Hepatocyte (in vitro differentiated cells): Measurements from ENCODE around the gene DERL3. TPM values are rescaled to one million over a fixed set of nuclear protein-coding genes. Genes with fewer than 3 reads are reported as not detected.

ENCODE experiments used
- DNase-seq: peaks from one replicate; pipeline ENCODE4 v3.0.0-alpha.2; 2016; ENCODE audit warnings: low spot score
- H2AFZ ChIP-seq: fragments of 200-600 bp; sonication (generic); 2 replicates; pipeline ENCODE4 v1.6.0; 2016; ENCODE audit warnings: antibody characterized with exemption, mild to moderate bottlenecking
- H3K27ac ChIP-seq: fragments of 200-600 bp; sonication (generic); 2 replicates; pipeline ENCODE4 v1.5.1; 2016; ENCODE audit warnings: mild to moderate bottlenecking
- H3K27me3 ChIP-seq: fragments of 200-600 bp; sonication (generic); 2 replicates; pipeline ENCODE4 v1.6.1; 2016
- H3K36me3 ChIP-seq: fragments of 200-600 bp; sonication (generic); replicated peaks from 2 replicates; pipeline ENCODE4 v1.5.1; 2016; ENCODE audit warnings: low read depth; ENCODE audit not compliant: insufficient read depth
- H3K4me1 ChIP-seq: fragments of 200-600 bp; sonication (generic); 2 replicates; pipeline ENCODE4 v1.5.1; 2016; ENCODE audit warnings: mild to moderate bottlenecking, moderate library complexity; ENCODE audit not compliant: insufficient read depth
- H3K4me2 ChIP-seq: fragments of 200-600 bp; sonication (generic); 2 replicates; pipeline ENCODE4 v1.6.0; 2016
- H3K4me3 ChIP-seq: fragments of 200-600 bp; sonication (generic); 2 replicates; pipeline ENCODE4 v1.5.1; 2016; ENCODE audit warnings: mild to moderate bottlenecking
- H3K79me2 ChIP-seq: fragments of 200-600 bp; sonication (generic); 2 replicates; pipeline ENCODE4 v1.6.0; 2017; ENCODE audit warnings: mild to moderate bottlenecking
- H3K9me2 ChIP-seq: fragments of 200-600 bp; sonication (generic); replicated peaks from 2 replicates; pipeline ENCODE4 v1.6.0; 2017; ENCODE audit warnings: mild to moderate bottlenecking; ENCODE audit not compliant: insufficient read depth
- H3K9me3 ChIP-seq: fragments of 200-600 bp; sonication (generic); 2 replicates; pipeline ENCODE4 v1.5.1; 2016; ENCODE audit warnings: low read depth, mild to moderate bottlenecking
- H4K20me1 ChIP-seq: fragments of 200-600 bp; sonication (generic); 2 replicates; pipeline ENCODE4 v1.6.0; 2016; ENCODE audit warnings: mild to moderate bottlenecking; ENCODE audit not compliant: insufficient read depth, poor library complexity, severe bottlenecking
- EZH2 ChIP-seq: fragments of 200-600 bp; sonication (generic); IDR thresholded peaks from 2 replicates; pipeline ENCODE4 v1.6.1; 2016; ENCODE audit warnings: antibody characterized with exemption, mild to moderate bottlenecking, borderline replicate concordance
- EZH2phosphoT487 ChIP-seq: fragments of 200-600 bp; sonication (generic); IDR thresholded peaks from one replicate; pipeline ENCODE4 v1.6.1; 2018; ENCODE audit warnings: antibody characterized with exemption, mild to moderate bottlenecking, low read depth, moderate library complexity; ENCODE audit not compliant: unreplicated experiment, severe bottlenecking
- WGBS: methylation state at CpG from one replicate; pipeline ENCODE4 v1.1.6; 2016; ENCODE audit warnings: low lambda C conversion rate; ENCODE audit errors: missing lambda C conversion rate; 5-methylcytosine and 5-hydroxymethylcytosine counted together
- polyA plus RNA-seq: library from polyadenylated mRNA; unstranded; fragments of >200 nt; fragmentation: Nextera tagmentation; extraction: Ambion mirVana; gene quantifications from 2 replicates; pipeline ENCODE4 v1.2.1, GENCODE V29; 2016
- total RNA-seq: library from RNA; depleted of rRNA; stranded (reverse); fragments of >200 nt; gene quantifications from 2 replicates; pipeline ENCODE4 v1.2.3, GENCODE V29; 2014
- TF ChIP-seq, protein P1 (sequence below): fragments of 200-600 bp; sonication (generic); IDR thresholded peaks from 2 replicates; pipeline ENCODE4 v1.5.1; 2016; ENCODE audit warnings: antibody characterized with exemption, mild to moderate bottlenecking; ENCODE audit not compliant: poor library complexity

Gene DERL3
- total and polyA plus RNA-seq, 2 experiments from 2014 or later, result 1.6 to 6.1 TPM

DNA sequence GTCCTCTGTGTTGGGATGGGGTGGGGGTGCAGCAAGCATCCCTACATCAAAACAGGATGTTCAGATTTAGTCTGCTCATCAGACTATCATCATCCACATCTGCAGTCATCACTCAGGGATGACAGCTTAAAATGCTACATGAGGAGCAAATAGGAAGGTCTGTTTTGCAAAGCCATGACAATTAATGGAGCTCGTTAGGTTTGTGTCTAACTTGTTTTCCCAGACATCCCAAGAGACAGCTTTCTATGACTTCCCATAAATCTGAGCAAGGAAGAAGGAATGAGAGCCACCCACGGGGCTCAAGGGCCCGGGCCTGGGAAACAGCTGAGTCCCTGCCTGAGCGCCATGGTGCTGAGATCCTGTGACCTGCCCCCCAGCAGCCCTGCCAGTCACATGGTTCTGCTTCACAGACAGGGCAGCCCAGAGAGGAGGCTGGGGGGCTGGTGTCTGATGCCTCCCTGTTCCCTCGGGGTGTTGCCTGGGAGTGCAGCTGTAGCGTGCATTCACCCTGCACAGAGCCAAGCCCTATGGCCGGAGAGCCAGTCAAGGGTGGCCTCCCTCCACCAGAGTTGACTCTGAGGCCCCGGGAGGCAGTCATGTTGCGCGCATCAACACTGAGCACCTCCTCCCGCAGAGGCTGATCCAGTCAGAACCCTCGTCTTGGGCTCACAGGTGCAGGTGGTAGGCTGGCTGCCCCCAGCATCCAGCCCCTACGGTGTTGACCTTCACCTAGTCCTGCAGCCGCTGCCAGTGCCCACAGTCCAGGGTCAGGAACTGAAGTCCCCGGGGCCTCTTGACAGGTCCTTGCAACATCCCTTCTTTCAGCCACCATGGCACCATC is 12.1 kb downstream of the DERL3 start:
- Histone ChIP-seq H3K36me3 (no peaks in the 10 kb centered on the region), H3K9me3 (no peaks in the 10 kb centered on the region)
- 84% methylated on average over 15 of the region's 15 CpGs for WGBS

DNA sequence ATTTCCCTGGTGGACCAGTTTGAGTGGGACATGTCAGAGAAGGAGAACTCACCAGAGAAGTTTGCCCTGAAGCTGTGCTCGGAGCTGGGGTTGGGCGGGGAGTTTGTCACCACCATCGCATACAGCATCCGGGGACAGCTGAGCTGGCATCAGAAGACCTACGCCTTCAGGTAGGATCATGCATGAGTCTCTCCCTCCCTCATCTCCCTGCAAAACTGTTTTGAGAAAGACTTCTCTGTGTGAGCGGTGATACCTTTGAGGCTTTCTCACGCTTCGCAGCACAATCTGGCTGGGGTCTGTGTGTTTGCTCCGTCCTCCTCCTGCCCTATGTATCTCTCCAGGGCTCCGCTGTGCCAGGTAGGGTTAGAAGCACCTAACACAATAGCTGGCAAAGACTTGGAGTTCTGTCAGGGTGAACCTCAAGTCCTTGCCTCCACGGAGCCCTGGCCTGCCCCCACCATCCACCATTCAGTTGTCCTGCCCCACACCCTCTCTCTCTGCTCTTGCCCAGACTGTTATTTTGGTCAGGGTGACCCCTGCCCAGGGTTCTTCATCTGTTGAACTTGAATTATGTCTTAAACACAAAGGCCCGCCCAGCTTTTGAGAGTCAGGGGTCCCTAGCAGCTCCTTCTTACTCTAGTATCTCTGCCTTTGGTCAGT is 13.4 kb downstream of the DERL3 start:
- Histone ChIP-seq H3K36me3 (no peaks in the 10 kb centered on the region), H2AFZ (no peak overlapping the region), H3K27ac (no peak overlapping the region), H3K9me2 (no peaks in the 10 kb centered on the region), H3K4me3 (no peak overlapping the region), H3K27me3 (no peaks in the 10 kb centered on the region), H4K20me1 (no peaks in the 10 kb centered on the region), H3K9me3 (no peaks in the 10 kb centered on the region), H3K4me2 (no peak overlapping the region), H3K79me2 (peaks cover 2% of the 10 kb centered on the region), H3K4me1 (no peaks in the 10 kb centered on the region)
- DNase-seq, result no peak
- WGBS, result 98% methylated on average over 12 of the region's 12 CpGs
- TF ChIP-seq, protein P1, sequence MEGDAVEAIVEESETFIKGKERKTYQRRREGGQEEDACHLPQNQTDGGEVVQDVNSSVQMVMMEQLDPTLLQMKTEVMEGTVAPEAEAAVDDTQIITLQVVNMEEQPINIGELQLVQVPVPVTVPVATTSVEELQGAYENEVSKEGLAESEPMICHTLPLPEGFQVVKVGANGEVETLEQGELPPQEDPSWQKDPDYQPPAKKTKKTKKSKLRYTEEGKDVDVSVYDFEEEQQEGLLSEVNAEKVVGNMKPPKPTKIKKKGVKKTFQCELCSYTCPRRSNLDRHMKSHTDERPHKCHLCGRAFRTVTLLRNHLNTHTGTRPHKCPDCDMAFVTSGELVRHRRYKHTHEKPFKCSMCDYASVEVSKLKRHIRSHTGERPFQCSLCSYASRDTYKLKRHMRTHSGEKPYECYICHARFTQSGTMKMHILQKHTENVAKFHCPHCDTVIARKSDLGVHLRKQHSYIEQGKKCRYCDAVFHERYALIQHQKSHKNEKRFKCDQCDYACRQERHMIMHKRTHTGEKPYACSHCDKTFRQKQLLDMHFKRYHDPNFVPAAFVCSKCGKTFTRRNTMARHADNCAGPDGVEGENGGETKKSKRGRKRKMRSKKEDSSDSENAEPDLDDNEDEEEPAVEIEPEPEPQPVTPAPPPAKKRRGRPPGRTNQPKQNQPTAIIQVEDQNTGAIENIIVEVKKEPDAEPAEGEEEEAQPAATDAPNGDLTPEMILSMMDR, result no peak
- TF ChIP-seq EZH2, result no peak
- no peak for TF ChIP-seq EZH2phosphoT487

More for the DNA sequence above, 12.1 kb downstream of the DERL3 start:
- H3K27me3 ChIP-seq, result no peaks in the 10 kb centered on the region
- H3K9me2 ChIP-seq, result no peaks in the 10 kb centered on the region
- TF ChIP-seq EZH2 (no peak), EZH2phosphoT487 (no peak)
- TF ChIP-seq, protein P1, result no peak
- H3K79me2 ChIP-seq, result peaks cover 12% of the 10 kb centered on the region
- H3K4me1 ChIP-seq, result no peaks in the 10 kb centered on the region
- H4K20me1 ChIP-seq, result peaks cover 3% of the 10 kb centered on the region
- no peak overlapping the region for H3K4me3 ChIP-seq
- H2AFZ ChIP-seq, result no peak overlapping the region
- no peak overlapping the region for H3K4me2 ChIP-seq
- DNase-seq, result peak; percentile 2
- no peak overlapping the region for H3K27ac ChIP-seq

DNA sequence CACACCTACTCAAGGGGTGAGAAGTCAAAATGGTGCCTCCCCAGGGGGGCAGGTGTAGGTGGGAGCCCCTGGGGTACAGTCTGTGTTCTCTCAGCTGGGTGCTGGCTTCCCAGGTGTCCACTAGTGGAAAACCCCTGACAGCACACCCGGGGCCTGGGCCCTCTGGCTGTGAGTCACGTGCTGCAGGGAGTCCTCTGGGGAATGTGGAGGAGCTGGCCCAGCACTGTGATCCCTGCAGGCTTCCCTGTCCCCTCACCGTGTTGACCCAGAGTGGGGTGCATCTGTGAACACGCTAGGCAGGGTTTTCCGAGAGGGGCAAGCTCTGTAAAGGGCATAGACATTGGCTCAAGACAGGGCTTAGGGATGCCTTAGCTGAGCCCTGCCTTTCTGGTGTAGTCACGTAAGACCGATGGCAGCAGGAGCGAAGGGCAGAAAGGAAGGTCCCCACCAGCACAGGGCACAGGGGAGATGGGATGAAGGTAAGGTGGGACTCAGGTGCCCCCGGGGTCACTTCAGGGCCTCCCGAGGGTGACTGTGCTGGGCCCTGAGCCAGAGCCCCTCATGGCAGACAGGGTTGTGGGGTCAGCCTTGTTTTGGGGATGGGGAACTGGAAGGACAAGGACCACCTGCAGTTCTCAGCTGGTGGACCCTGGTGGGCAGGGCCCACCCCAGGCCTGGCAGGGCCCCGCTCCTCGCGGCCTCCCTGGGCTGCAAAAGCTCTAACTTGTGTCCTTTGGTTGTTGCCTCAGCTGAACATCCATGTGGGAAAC is 14.1 kb downstream of the DERL3 start:
- no peak overlapping the region for H3K27ac ChIP-seq
- no peak for DNase-seq
- no peak overlapping the region for H3K4me2 ChIP-seq
- no peaks in the 10 kb centered on the region for H3K9me2 ChIP-seq
- no peaks in the 10 kb centered on the region for H3K9me3 ChIP-seq
- no peaks in the 10 kb centered on the region for H3K27me3 ChIP-seq
- H2AFZ ChIP-seq, result no peak overlapping the region
- H3K36me3 ChIP-seq, result no peaks in the 10 kb centered on the region
- H4K20me1 ChIP-seq, result no peaks in the 10 kb centered on the region
- WGBS, result 94% methylated on average over 11 of the region's 13 CpGs
- H3K4me1 ChIP-seq, result no peaks in the 10 kb centered on the region
- no peak overlapping the region for H3K4me3 ChIP-seq
- no peaks in the 10 kb centered on the region for H3K79me2 ChIP-seq
- TF ChIP-seq EZH2phosphoT487, result no peak
- TF ChIP-seq EZH2, result no peak
- TF ChIP-seq, protein P1, result no peak
